Measurements from ENCODE around the gene DUSP3. TPM values are rescaled to one million over a fixed set of nuclear protein-coding genes. Genes with fewer than 3 reads are reported as not detected.

The DUSP3 gene
- total and polyA plus RNA-seq, 4 donors, result 68.3 to 123 (median 111) TPM

DNA sequence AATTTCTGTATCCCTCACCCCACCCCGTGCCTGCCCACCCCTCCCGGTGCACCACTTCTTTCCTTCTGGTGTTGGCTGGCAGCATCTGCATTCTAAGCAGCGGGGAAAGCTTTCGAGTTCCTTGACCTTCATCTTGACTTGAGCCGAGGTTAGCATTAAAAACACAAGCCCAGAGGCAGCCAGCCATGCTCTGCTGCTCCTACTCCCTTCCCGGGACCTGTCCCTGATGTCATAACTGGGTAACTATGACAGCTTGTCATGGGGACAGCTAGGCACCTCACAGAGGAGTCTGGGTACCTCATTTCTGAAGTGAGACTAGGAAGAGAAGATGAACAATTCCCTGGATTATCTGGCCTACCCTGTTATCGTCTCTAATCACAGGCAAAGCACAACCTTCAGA lies 1.4 kb upstream of the DUSP3 start, which contains the start of gene CFAP97D1:
TSS of gene CFAP97D1 (plus strand) at position 301 of the 400 bp plus-strand sequence. CDS start at position 329, 28 bp downstream.
- H3K36me3 ChIP-seq (ENCODE audit: control insufficient read depth in 1 of 2, insufficient read depth in 2 of 2, low read length in 1 of 2), result peaks cover 0 to 1% of the 10 kb centered on the region in 2 donors
- no peaks in the 10 kb centered on the region for H3K27me3 ChIP-seq (ENCODE audit: control insufficient read depth in 1 of 2, insufficient read depth in 2 of 2, low read length in 1 of 2)
- peak within 1 kb of the TSS; percentile 39 to 46 for H3K4me3 ChIP-seq (ENCODE audit: low read length in 2 of 2)
- intact Hi-C loops (cut with DNase I), result loop anchor here (5.0 kb wide), 1 partner anchor 52 kb away; the partner anchor contains the start of gene MPP3 (in 2 of the 2)
- ATAC-seq (ENCODE audit: low FRiP score) (no peak), DNase-seq (no peak)
- peaks cover 0 to 4% of the 10 kb centered on the region in 2 donors for H3K4me1 ChIP-seq (ENCODE audit: control insufficient read depth in 1 of 2, insufficient read depth in 2 of 2, low read length in 2 of 2)
- peak within 1 kb of the TSS in 1 of 2 donors; percentile 55 for H3K27ac ChIP-seq (ENCODE audit: low read depth in 1 of 2, low read length in 2 of 2)
- no peaks in the 10 kb centered on the region for H3K9me3 ChIP-seq (ENCODE audit: control insufficient read depth, low read length)
- 77 to 81% methylated on average over 7 of the region's 7 CpGs for WGBS, 2 donors

DNA sequence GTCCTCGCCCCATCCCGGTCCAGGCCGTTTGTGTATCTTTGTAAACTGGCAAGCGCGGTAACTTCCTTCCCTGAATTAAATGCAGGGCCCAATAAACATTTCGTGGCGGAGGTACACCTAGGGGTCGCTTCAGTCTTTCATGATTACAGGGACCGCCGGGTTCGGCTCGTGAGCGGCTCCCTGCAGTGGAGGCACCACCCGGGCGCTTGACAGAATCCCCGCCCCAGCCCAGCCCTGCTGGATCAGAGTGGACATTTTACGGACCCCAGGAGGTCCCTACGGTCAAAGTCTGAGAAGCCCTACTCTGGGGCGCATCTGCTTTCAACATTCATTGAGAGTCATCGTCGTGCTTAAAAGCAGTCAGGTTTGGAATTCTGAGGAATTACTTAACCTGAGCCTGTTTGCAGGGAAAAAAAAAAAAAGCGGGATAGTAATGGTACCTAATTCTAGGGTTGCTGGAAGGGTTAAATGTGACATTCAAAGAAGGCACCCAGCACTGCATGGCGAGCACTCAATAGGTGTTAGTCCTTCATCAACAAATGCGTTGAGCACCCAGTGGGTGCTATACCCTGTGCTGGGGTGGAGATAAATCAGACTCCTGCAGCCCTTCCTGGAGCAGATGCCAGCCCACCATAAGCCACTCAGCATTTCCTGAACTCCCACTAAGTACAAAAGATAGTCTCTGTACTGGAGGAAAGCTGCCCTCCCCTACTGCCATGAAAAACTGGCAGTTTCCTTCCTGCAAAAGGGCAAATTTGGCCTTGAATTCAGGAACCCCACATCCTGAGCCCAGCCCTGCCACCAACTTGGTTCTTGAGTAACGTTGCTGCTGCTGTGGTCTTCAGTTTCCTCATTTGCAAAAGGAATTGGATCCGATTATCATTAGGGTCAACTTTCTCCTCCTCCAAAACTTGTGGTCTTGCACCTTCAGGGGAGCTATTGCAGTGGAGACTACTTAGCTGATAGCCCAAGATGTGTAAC lies 658 bp upstream of the DUSP3 start:
- Histone ChIP-seq H3K9me3 (ENCODE audit: control insufficient read depth, low read length) (no peaks in the 10 kb centered on the region), H3K4me1 (ENCODE audit: control insufficient read depth in 1 of 2, insufficient read depth in 2 of 2, low read length in 2 of 2) (peaks cover 0 to 4% of the 10 kb centered on the region in 2 donors), H3K36me3 (ENCODE audit: control insufficient read depth in 1 of 2, insufficient read depth in 2 of 2, low read length in 1 of 2) (peaks cover 0 to 1% of the 10 kb centered on the region in 2 donors), H3K27me3 (ENCODE audit: control insufficient read depth in 1 of 2, insufficient read depth in 2 of 2, low read length in 1 of 2) (no peaks in the 10 kb centered on the region), H3K27ac (ENCODE audit: low read depth in 1 of 2, low read length in 2 of 2) (peak overlapping the region in 1 of 2 donors; percentile 55), H3K4me3 (ENCODE audit: low read length in 2 of 2) (peak overlapping the region; percentile 39 to 46)
- WGBS, 2 donors, result 10 to 11% methylated on average over 26 of the region's 26 CpGs
- intact Hi-C loops (cut with DNase I), result loop anchor here (5.0 kb wide), 2 partner anchors 53 to 68 kb away; partner anchors contain the start of genes MPP3 (in 2 of the 2) and CD300LG (in 1 of the 2)
- ATAC-seq (ENCODE audit: low FRiP score), result peak; percentile 21
- no peak for DNase-seq

DNA sequence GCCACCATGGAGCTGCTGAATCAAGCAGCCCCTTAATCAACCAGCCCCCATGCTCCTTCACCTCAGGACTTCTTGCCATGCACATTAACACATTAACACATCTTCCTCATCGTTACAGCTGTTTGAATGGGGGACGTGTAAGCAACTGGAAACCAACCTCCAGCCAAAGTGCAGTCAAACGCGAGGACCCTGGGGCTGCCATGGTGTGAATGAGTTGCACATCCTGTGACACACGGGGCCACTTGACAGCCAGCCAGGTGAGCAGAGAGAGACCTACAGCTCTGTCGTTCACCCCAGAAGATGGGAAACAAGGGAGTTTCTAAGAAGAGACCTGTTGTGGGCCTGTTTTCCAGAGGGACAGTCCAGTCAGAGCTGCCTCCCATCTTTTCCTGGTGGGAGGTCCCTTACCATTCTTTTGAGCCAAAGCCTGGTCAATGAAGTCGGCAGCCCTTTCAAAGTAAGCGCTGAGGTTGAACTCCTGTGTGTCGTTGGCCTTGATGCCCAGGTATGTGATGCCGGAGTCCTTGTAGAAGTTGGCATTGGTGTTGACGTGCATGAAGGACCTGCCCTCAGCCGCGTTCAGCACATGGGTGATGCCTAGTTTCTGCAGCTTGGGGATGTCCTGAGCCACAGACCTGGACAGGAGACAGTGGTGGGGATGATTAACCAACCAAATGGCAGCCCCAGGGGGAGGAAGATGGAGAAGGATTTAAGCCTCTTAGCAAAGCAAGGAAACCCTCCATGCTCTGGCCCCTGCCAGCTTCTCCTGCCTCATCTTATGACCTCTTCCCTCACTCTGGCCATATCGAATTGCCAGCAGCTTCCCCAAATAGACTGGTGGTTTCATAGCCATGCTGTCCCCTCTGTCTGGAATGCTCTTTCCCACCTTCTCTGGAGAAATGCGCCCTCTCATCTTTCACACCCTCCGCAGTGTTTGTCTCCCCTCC lies 4.2 kb downstream of the DUSP3 start:
- WGBS, 2 donors, result 89 to 92% methylated on average over 16 of the region's 16 CpGs
- Histone ChIP-seq H3K27ac (ENCODE audit: low read depth in 1 of 2, low read length in 2 of 2) (peak overlapping the region in 1 of 2 donors; percentile 31), H3K9me3 (ENCODE audit: control insufficient read depth, low read length) (no peaks in the 10 kb centered on the region), H3K4me3 (ENCODE audit: low read length in 2 of 2) (no peak overlapping the region), H3K4me1 (ENCODE audit: control insufficient read depth in 1 of 2, insufficient read depth in 2 of 2, low read length in 2 of 2) (peaks cover 0 to 4% of the 10 kb centered on the region in 2 donors), H3K27me3 (ENCODE audit: control insufficient read depth in 1 of 2, insufficient read depth in 2 of 2, low read length in 1 of 2) (no peaks in the 10 kb centered on the region), H3K36me3 (ENCODE audit: control insufficient read depth in 1 of 2, insufficient read depth in 2 of 2, low read length in 1 of 2) (peaks cover 0 to 1% of the 10 kb centered on the region in 2 donors)
- DNase-seq, result no peak
- ATAC-seq (ENCODE audit: low FRiP score), result no peak
- intact Hi-C loops (cut with DNase I), result loop anchor here in 1 of 2 donors (5.0 kb wide), 1 partner anchor 73 kb away; the partner anchor contains the start of gene CD300LG

DNA sequence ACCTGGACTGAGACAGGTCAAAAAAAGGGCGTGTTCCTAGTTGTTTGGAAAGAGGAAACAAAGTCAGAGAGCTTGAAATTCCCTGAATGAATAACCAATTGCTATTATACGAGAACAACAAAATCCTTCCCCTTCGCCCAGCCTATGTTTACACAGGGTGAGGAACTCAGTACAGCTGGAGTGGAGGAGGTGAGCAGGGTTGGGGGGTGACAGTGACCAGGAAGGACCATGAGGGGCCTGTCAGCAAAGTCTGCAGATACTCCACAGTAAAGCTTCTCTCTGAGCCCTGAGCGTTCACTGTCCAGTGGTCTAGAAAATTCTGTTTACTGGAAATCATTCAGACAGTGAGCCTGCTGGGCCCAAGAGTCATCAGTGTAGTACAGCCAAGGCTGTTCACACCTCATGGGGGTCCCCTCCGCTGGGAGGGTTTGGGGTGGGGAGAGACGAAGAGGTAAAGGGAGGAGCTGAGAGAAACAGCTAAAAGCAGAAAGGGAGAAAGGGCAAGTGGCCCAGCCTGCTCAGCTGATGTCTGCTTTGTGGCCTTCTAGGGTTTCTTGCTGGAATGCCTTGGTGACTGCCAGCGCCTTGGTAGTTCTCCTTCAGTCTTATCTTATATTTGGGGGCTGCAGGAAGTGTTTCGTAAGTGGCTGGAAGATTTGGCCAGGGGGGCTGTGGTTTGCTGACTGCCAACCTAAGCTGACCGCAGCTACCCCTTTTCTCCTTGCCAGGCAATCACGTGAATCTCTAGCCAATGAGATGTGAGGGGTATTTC lies 5.7 kb downstream of the DUSP3 start:
- ATAC-seq (ENCODE audit: low FRiP score), result peak; percentile 54
- Histone ChIP-seq H3K4me3 (ENCODE audit: low read length in 2 of 2) (no peak overlapping the region), H3K27me3 (ENCODE audit: control insufficient read depth in 1 of 2, insufficient read depth in 2 of 2, low read length in 1 of 2) (no peaks in the 10 kb centered on the region), H3K27ac (ENCODE audit: low read depth in 1 of 2, low read length in 2 of 2) (peak overlapping the region; percentile 48 to 90), H3K4me1 (ENCODE audit: control insufficient read depth in 1 of 2, insufficient read depth in 2 of 2, low read length in 2 of 2) (peaks cover 0 to 4% of the 10 kb centered on the region in 2 donors), H3K9me3 (ENCODE audit: control insufficient read depth, low read length) (no peaks in the 10 kb centered on the region), H3K36me3 (ENCODE audit: control insufficient read depth in 1 of 2, insufficient read depth in 2 of 2, low read length in 1 of 2) (peaks cover 0 to 3% of the 10 kb centered on the region in 2 donors)
- 12 to 13% methylated on average over 10 of the region's 10 CpGs for WGBS, 2 donors
- peak in 1 of 2 donors; percentile 86 for DNase-seq
- intact Hi-C loops (cut with DNase I), result no loop called here

DNA sequence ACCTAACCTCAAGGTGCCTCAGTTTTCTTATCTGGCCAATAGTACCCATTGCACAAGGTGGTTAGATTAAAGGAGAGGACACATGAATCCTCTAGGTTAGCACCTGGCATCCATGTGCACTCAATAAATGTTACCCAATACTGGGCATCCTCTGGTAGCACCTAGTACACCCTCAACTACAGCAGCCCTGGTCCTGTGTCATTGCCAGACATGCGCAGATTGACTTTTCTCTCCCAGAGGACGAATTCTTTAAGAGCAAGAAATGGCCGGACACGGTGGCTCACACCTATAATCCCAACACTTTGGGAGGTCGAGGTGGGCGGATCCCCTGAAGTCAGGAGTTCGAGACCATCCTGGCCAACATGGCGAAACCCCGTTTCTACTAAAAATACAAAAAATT lies 7.3 kb downstream of the DUSP3 start:
- ATAC-seq (ENCODE audit: low FRiP score) (no peak), DNase-seq (no peak)
- WGBS, 2 donors, result 86 to 93% methylated on average over 9 of the region's 9 CpGs
- Histone ChIP-seq H3K27ac (ENCODE audit: low read depth in 1 of 2, low read length in 2 of 2) (no peak overlapping the region), H3K4me3 (ENCODE audit: low read length in 2 of 2) (no peak overlapping the region), H3K36me3 (ENCODE audit: control insufficient read depth in 1 of 2, insufficient read depth in 2 of 2, low read length in 1 of 2) (peaks cover 2 to 4% of the 10 kb centered on the region in 2 donors), H3K4me1 (ENCODE audit: control insufficient read depth in 1 of 2, insufficient read depth in 2 of 2, low read length in 2 of 2) (peaks cover 0 to 2% of the 10 kb centered on the region in 2 donors), H3K9me3 (ENCODE audit: control insufficient read depth, low read length) (no peaks in the 10 kb centered on the region), H3K27me3 (ENCODE audit: control insufficient read depth in 1 of 2, insufficient read depth in 2 of 2, low read length in 1 of 2) (no peaks in the 10 kb centered on the region)
- intact Hi-C loops (cut with DNase I), result no loop called here

DNA sequence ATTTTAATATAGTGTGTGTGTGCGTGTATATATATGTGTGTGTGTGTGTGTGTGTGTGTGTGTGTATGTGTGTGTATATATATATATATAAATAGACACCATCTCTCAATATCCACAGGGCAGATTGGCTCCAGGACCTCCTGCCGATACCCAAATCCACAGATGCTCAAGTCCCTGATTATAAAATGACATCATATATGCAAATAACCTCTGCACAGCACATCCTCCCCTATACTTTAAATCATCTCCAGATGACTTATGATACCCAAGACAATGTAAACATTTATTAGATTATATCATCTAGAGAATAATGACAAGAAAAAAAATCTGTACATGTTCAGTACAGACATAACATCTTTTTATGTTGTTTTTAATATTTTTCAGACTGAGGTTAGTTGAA lies 7.8 kb downstream of the DUSP3 start:
- intact Hi-C loops (cut with DNase I), result no loop called here
- WGBS, 2 donors, result 87 to 92% methylated on average over 2 of the region's 2 CpGs
- DNase-seq (no peak), ATAC-seq (ENCODE audit: low FRiP score) (no peak)
- Histone ChIP-seq H3K36me3 (ENCODE audit: control insufficient read depth in 1 of 2, insufficient read depth in 2 of 2, low read length in 1 of 2) (peaks cover 2 to 4% of the 10 kb centered on the region in 2 donors), H3K27ac (ENCODE audit: low read depth in 1 of 2, low read length in 2 of 2) (no peak overlapping the region), H3K4me3 (ENCODE audit: low read length in 2 of 2) (no peak overlapping the region), H3K27me3 (ENCODE audit: control insufficient read depth in 1 of 2, insufficient read depth in 2 of 2, low read length in 1 of 2) (no peaks in the 10 kb centered on the region), H3K4me1 (ENCODE audit: control insufficient read depth in 1 of 2, insufficient read depth in 2 of 2, low read length in 2 of 2) (no peaks in the 10 kb centered on the region), H3K9me3 (ENCODE audit: control insufficient read depth, low read length) (no peaks in the 10 kb centered on the region)

DNA sequence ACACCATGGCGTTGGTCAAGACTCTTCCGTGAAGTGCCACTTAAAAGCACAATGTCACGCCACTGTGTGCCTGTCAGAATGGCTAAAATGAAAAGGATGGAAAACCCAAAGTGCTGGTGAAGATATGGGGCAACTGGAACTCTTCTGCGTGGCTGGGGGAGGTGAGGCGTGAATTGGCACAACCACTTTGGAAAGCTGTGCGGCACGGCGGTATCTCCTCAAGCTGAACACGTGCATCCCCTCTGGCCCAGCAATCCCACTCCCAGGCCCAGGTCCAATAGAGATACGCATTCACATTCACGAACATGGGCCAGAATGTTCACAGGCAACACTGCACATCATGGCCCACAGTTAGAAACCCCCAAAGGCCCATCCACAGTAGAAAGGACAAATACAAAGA lies 8.9 kb downstream of the DUSP3 start:
- Histone ChIP-seq H3K27me3 (ENCODE audit: control insufficient read depth in 1 of 2, insufficient read depth in 2 of 2, low read length in 1 of 2) (no peaks in the 10 kb centered on the region), H3K36me3 (ENCODE audit: control insufficient read depth in 1 of 2, insufficient read depth in 2 of 2, low read length in 1 of 2) (peaks cover 2 to 4% of the 10 kb centered on the region in 2 donors), H3K9me3 (ENCODE audit: control insufficient read depth, low read length) (no peaks in the 10 kb centered on the region), H3K4me3 (ENCODE audit: low read length in 2 of 2) (no peak overlapping the region), H3K4me1 (ENCODE audit: control insufficient read depth in 1 of 2, insufficient read depth in 2 of 2, low read length in 2 of 2) (no peaks in the 10 kb centered on the region), H3K27ac (ENCODE audit: low read depth in 1 of 2, low read length in 2 of 2) (no peak overlapping the region)
- 92 to 93% methylated on average over 11 of the region's 11 CpGs for WGBS, 2 donors
- ATAC-seq (ENCODE audit: low FRiP score), result no peak
- intact Hi-C loops (cut with DNase I), result no loop called here
- no peak for DNase-seq
